Keratinocyte (primary cell): ENCODE measurements around the gene SPAG16. TPM values are rescaled to one million over a fixed set of nuclear protein-coding genes. Genes with fewer than 3 reads are reported as not detected.

ENCODE experiments used
- DNase-seq: peaks from one replicate; pipeline ENCODE4 v3.0.0-alpha.2; 2011; ENCODE audit warnings: low read depth, missing footprints, low spot score
- FAIRE-seq: peaks from 2 replicates; lab custom pipeline; 2011; peaks lifted over from hg19 to GRCh38; lab: Jason Lieb, UNC
- H2AFZ ChIP-seq: 2 replicates; pipeline ENCODE4 v1.6.0; 2012; ENCODE audit warnings: low read length, control low read depth, inconsistent platforms; ENCODE audit not compliant: control insufficient read depth
- H3K27ac ChIP-seq: 2 replicates; pipeline ENCODE4 v1.5.1; 2011; ENCODE audit warnings: low read length; ENCODE audit not compliant: control insufficient read depth, insufficient read depth
- H3K27me3 ChIP-seq: 3 replicates; pipeline ENCODE4 v1.6.0; 2011; ENCODE audit warnings: low read length; ENCODE audit not compliant: control insufficient read depth, insufficient read depth; ENCODE audit errors: extremely low read depth
- H3K36me3 ChIP-seq, 2 experiments: 2 replicates in 1 of 2; 3 replicates in 1 of 2; pipeline ENCODE4 v1.5.1; 2011; ENCODE audit warnings: low read length in 2 of 2, mild to moderate bottlenecking in 1 of 2; ENCODE audit not compliant: control insufficient read depth in 2 of 2, insufficient read depth in 2 of 2; ENCODE audit errors: extremely low read depth in 1 of 2
- H3K4me1 ChIP-seq: 3 replicates; pipeline ENCODE4 v1.5.1; 2011; ENCODE audit warnings: low read length; ENCODE audit not compliant: control insufficient read depth, insufficient read depth; ENCODE audit errors: extremely low read depth
- H3K4me2 ChIP-seq: 3 replicates; pipeline ENCODE4 v1.6.0; 2011; ENCODE audit warnings: low read depth, low read length; ENCODE audit not compliant: control insufficient read depth, insufficient read depth; ENCODE audit errors: extremely low read depth
- H3K4me3 ChIP-seq, 3 experiments: fragments of 200-600 bp in 1 of 3; sonication (generic) in 1 of 3; 2 replicates in 2 of 3; 3 replicates in 1 of 3; pipeline ENCODE4 v1.5.1; 2011 to 2016; ENCODE audit warnings: low read length in 3 of 3, mild to moderate bottlenecking in 3 of 3, control low read depth in 2 of 3, inconsistent platforms in 1 of 3, low read depth in 1 of 3, mixed read lengths in 1 of 3, mixed run types in 1 of 3, moderate library complexity in 1 of 3; ENCODE audit not compliant: control insufficient read depth in 2 of 3, insufficient read depth in 2 of 3; ENCODE audit errors: extremely low read depth in 1 of 3
- H3K79me2 ChIP-seq: 2 replicates; pipeline ENCODE4 v1.6.0; 2012; ENCODE audit warnings: low read length; ENCODE audit not compliant: control insufficient read depth, insufficient read depth
- H3K9ac ChIP-seq: 3 replicates; pipeline ENCODE4 v1.6.0; 2011; ENCODE audit warnings: low read length; ENCODE audit not compliant: control insufficient read depth, insufficient read depth; ENCODE audit errors: extremely low read depth
- H3K9me1 ChIP-seq: 3 replicates; pipeline ENCODE4 v1.6.0; 2011; ENCODE audit warnings: low read length; ENCODE audit not compliant: control insufficient read depth, insufficient read depth; ENCODE audit errors: extremely low read depth
- H3K9me3 ChIP-seq: 2 replicates; pipeline ENCODE4 v1.5.1; 2012; ENCODE audit warnings: low read depth, low read length; ENCODE audit not compliant: control insufficient read depth
- H4K20me1 ChIP-seq: 3 replicates; pipeline ENCODE4 v1.6.0; 2011; ENCODE audit warnings: low read length; ENCODE audit not compliant: control insufficient read depth, insufficient read depth; ENCODE audit errors: extremely low read depth
- EZH2 ChIP-seq: IDR thresholded peaks from one replicate; pipeline ENCODE4 v1.6.1; 2012; ENCODE audit warnings: inconsistent platforms, mild to moderate bottlenecking, low read length, moderate library complexity
- dilution Hi-C: fragments of 300-500 bp; cut with MboI; formaldehyde crosslinking; loops from one replicate; pipeline ENCODE4 v1.7.0; 2020; ENCODE audit warnings: low sequenced_read_pairs; ENCODE audit not compliant: extremely low pct_ligation_motif_present
- polyA plus RNA-seq, 5 experiments: library from polyadenylated mRNA; depleted of rRNA in 3 of 5; stranded (reverse) in 3 of 5; stranded (forward) in 1 of 5; unstranded in 1 of 5; fragments of >200 nt; gene quantifications; 1 replicate in 1 of 5; 2 replicates in 3 of 5; 3 replicates in 1 of 5; pipeline versions ENCODE4 v1.2.1 to v1.2.3, GENCODE V29; 2011 to 2012; ENCODE audit warnings: missing spikeins in 2 of 5, low read depth in 1 of 5, low replicate concordance in 1 of 5
- TF ChIP-seq, protein P1 (sequence below), 3 experiments: IDR thresholded peaks in 1 of 3; conservative IDR thresholded peaks in 1 of 3; optimal IDR thresholded peaks in 1 of 3; 2 replicates in 2 of 3; 3 replicates in 1 of 3; pipeline versions ENCODE3 to v1.5.1; 2011; ENCODE audit warnings: low read length in 3 of 3, mild to moderate bottlenecking in 3 of 3, moderate library complexity in 2 of 3, control low read depth in 1 of 3, inconsistent platforms in 1 of 3; ENCODE audit not compliant: insufficient read depth in 2 of 3; ENCODE audit errors: extremely low read depth in 1 of 3

The SPAG16 gene
- polyA plus RNA-seq, 1 donor (not counting 4 experiments of a cell fraction or from before 2014, with no cell fraction given), result 19.6 TPM

GRCh38 chr2:214126135-214126534, 841.9 kb downstream of the SPAG16 start:
- H3K79me2 ChIP-seq, result no peaks in the 10 kb centered on the region
- dilution Hi-C loops, result no loop called here
- no peaks in the 10 kb centered on the region for H3K36me3 ChIP-seq
- no peak overlapping the region for H3K27ac ChIP-seq
- DNase-seq (no peak), FAIRE-seq (no peak)
- H3K4me2 ChIP-seq, result no peak overlapping the region
- peaks cover 16% of the 10 kb centered on the region for H3K4me1 ChIP-seq
- H3K9me1 ChIP-seq, result no peaks in the 10 kb centered on the region
- TF ChIP-seq, protein P1, sequence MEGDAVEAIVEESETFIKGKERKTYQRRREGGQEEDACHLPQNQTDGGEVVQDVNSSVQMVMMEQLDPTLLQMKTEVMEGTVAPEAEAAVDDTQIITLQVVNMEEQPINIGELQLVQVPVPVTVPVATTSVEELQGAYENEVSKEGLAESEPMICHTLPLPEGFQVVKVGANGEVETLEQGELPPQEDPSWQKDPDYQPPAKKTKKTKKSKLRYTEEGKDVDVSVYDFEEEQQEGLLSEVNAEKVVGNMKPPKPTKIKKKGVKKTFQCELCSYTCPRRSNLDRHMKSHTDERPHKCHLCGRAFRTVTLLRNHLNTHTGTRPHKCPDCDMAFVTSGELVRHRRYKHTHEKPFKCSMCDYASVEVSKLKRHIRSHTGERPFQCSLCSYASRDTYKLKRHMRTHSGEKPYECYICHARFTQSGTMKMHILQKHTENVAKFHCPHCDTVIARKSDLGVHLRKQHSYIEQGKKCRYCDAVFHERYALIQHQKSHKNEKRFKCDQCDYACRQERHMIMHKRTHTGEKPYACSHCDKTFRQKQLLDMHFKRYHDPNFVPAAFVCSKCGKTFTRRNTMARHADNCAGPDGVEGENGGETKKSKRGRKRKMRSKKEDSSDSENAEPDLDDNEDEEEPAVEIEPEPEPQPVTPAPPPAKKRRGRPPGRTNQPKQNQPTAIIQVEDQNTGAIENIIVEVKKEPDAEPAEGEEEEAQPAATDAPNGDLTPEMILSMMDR (optimal IDR thresholded peaks at IDR 0.05 in 1 of 3, IDR thresholded peaks at IDR 0.05 in 1 of 3, conservative IDR thresholded peaks at IDR 0.05 in 1 of 3; ENCODE audit: extremely low read depth in 1 of 3, insufficient read depth in 2 of 3, low read length in 3 of 3), result no peak
- TF ChIP-seq EZH2, result no peak
- H3K9ac ChIP-seq, result no peak overlapping the region
- H4K20me1 ChIP-seq, result no peaks in the 10 kb centered on the region
- H3K9me3 ChIP-seq, result no peaks in the 10 kb centered on the region
- H2AFZ ChIP-seq, result no peak overlapping the region
- no peaks in the 10 kb centered on the region for H3K27me3 ChIP-seq
- no peak overlapping the region for H3K4me3 ChIP-seq

DNA sequence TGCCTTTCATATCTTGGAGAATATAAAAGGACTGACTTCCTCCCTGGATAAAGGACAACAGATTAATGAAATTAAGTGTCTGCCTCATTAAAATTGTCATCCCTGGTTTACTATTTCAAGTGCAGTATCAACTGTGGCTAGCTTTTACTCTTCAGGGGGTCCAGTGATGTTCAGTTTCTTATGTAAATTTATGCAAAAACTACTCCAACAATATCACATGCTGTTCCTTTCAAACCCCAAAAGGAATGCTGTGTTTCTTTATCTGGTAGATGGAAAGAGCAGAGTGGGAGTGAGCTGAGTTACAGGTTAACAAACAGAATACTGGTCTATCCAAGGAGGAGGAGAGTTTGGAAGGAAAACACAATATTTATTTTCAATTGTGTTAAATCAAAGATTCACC, 842.9 kb downstream of the SPAG16 start:
- TF ChIP-seq EZH2, result no peak
- no peak overlapping the region for H3K9ac ChIP-seq
- no peaks in the 10 kb centered on the region for H3K79me2 ChIP-seq
- no peak overlapping the region for H2AFZ ChIP-seq
- H3K4me1 ChIP-seq, result peaks cover 16% of the 10 kb centered on the region
- dilution Hi-C loops, result no loop called here
- H3K27ac ChIP-seq, result no peak overlapping the region
- no peak overlapping the region for H3K4me3 ChIP-seq
- H3K9me3 ChIP-seq, result no peaks in the 10 kb centered on the region
- DNase-seq (no peak), FAIRE-seq (no peak)
- H3K9me1 ChIP-seq, result no peaks in the 10 kb centered on the region
- H4K20me1 ChIP-seq, result no peaks in the 10 kb centered on the region
- no peaks in the 10 kb centered on the region for H3K27me3 ChIP-seq
- H3K4me2 ChIP-seq, result no peak overlapping the region
- no peaks in the 10 kb centered on the region for H3K36me3 ChIP-seq

- Histone ChIP-seq H2AFZ (no peak overlapping the region), H3K9me3 (no peaks in the 10 kb centered on the region), H3K27ac (peak overlapping the region; percentile 46), H3K4me2 (no peak overlapping the region), H3K79me2 (no peaks in the 10 kb centered on the region), H3K27me3 (no peaks in the 10 kb centered on the region), H3K9me1 (no peaks in the 10 kb centered on the region), H3K9ac (no peak overlapping the region), H3K4me1 (peaks cover 16% of the 10 kb centered on the region), H3K4me3 (no peak overlapping the region), H3K36me3 (no peaks in the 10 kb centered on the region), H4K20me1 (no peaks in the 10 kb centered on the region)
- FAIRE-seq (peak; percentile 29), DNase-seq (no peak)
- TF ChIP-seq EZH2, result no peak
- TF ChIP-seq, protein P1 (optimal IDR thresholded peaks at IDR 0.05 in 1 of 3, IDR thresholded peaks at IDR 0.05 in 1 of 3, conservative IDR thresholded peaks at IDR 0.05 in 1 of 3; ENCODE audit: extremely low read depth in 1 of 3, insufficient read depth in 2 of 3, low read length in 3 of 3), result no peak
- dilution Hi-C loops, result no loop called here
These were observed 843.3 kb downstream of the SPAG16 start for GRCh38 chr2:214127571-214127970.
